Right lobe of liver (tissue), 6 donors: ENCODE results near the gene SAMD8. TPM values are rescaled to one million over a fixed set of nuclear protein-coding genes. Genes with fewer than 3 reads are reported as not detected.

Experiments used
- ATAC-seq, 4 donors: fragments of 200-7000 bp; cut with Tn5 transposase; one replicate each; pipeline ENCODE4 v1.9.1; 2020; ENCODE audit warnings: mild to moderate bottlenecking in 4 of 4, moderate library complexity in 4 of 4
- DNase-seq, 3 donors: peaks; one replicate each; pipeline ENCODE4 v3.0.0-alpha.2; 2020
- H3K27ac ChIP-seq, 3 donors: fragments of 200-600 bp; one replicate each; pipeline ENCODE4 v1.8.0; 2022
- H3K27me3 ChIP-seq, 2 donors: fragments of 200-600 bp; one replicate each; pipeline ENCODE4 v1.8.0; 2022
- H3K36me3 ChIP-seq, 4 donors: fragments of 200-600 bp; sonication (generic) in 1 of 4; one replicate each; pipeline versions ENCODE4 v1.5.1 to v1.8.0; 2017 to 2022; ENCODE audit warnings: control low read depth in 1 of 4
- H3K4me1 ChIP-seq, 4 donors: fragments of 200-600 bp; sonication (generic) in 1 of 4; one replicate each; pipeline versions ENCODE4 v1.5.1 to v1.8.0; 2017 to 2022; ENCODE audit warnings: control low read depth in 1 of 4
- H3K4me3 ChIP-seq, 3 donors: fragments of 200-600 bp; one replicate each; pipeline ENCODE4 v1.8.0; 2022
- H3K9me3 ChIP-seq, 4 donors: fragments of 200-600 bp; sonication (generic) in 1 of 4; one replicate each; pipeline versions ENCODE4 v1.5.1 to v1.8.0; 2017 to 2022; ENCODE audit warnings: control low read depth in 1 of 4
- POLR2A ChIP-seq: fragments of 450-650 bp; IDR thresholded peaks from one replicate; pipeline ENCODE4 v1.6.1; 2017; ENCODE audit warnings: antibody characterized with exemption, mild to moderate bottlenecking
- WGBS: methylation state at CpG from one replicate; pipeline ENCODE4 v1.1.6; 2018; ENCODE audit warnings: low coverage, low lambda C conversion rate; ENCODE audit not compliant: insufficient coverage; ENCODE audit errors: missing lambda C conversion rate; 5-methylcytosine and 5-hydroxymethylcytosine counted together
- intact Hi-C, 2 donors: fragments of 100-400 bp; cut with DNase I; formaldehyde crosslinking; loops; one replicate each; pipeline versions ENCODE4 v1.11.2 to v1.14.1; 2022
- total RNA-seq, 6 experiments: library from RNA; depleted of rRNA in 2 of 6; stranded (reverse); fragments of >200 nt in 2 of 6; fragmentation: NEBNext Ultra II Directional in 3 of 6; extraction: Animal tissue kit (Norgen Biotek cat#: 25700) in 3 of 6; gene quantifications; one replicate each; pipeline versions ENCODE4 v1.1.0 to v1.2.4, GENCODE V29; 2016 to 2023
- TF ChIP-seq, protein P1 (sequence below), 4 donors: fragments of 200-600 bp in 3 of 4; fragments of 450-650 bp in 1 of 4; IDR thresholded peaks; one replicate each; pipeline versions ENCODE4 v1.5.1 to v1.8.0; 2016 to 2022; ENCODE audit warnings: antibody characterized with exemption in 4 of 4, mild to moderate bottlenecking in 2 of 4
- donor health status: DM: no; HTN: yes; CAD: no.
- donor health status: DM: no; HTN: no; CAD: no.
- donor health status: DM: no; HTN: no; CAD: no.
- donor health status: DM: no; HTN: yes; CAD: no.
- donor health status: DM: no; HTN: yes; CAD: no.

SAMD8 gene
- total RNA-seq, 6 experiments from 2014 or later: 5.7 to 13.2 (median 9.3) TPM

DNA sequence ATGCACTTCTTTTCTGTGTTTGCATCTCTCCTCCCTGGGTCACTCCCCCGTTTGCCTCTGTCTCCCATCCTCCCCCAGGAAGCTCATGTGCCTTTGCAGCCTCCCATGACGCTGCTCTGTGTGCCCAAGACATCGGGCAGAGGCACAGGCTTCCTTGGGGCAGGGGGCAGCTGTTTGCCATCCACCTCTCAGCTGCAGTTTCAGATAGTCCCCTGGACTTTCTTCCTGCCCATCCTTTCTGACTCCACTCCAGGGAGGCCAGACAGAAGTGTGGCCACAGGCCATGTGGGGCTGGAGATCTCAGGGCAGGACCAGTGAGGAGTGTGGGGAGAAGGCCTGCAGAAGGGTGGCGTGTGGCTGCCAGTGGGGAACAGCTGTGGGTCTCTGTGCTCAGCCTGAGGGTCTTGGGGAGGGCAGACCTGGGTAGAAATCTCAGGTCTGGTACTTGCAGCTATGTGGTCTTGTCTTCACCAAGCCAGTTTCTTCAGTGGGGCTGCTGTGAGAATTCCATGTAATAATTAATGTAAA is 10.6 kb upstream of the SAMD8 start:
- ATAC-seq (no peak), DNase-seq (no peak)
- Histone ChIP-seq H3K4me1 (peaks cover 0 to 4% (median 0%) of the 10 kb centered on the region in 4 donors), H3K9me3 (no peaks in the 10 kb centered on the region), H3K27ac (no peak overlapping the region), H3K27me3 (no peaks in the 10 kb centered on the region), H3K36me3 (no peaks in the 10 kb centered on the region), H3K4me3 (no peak overlapping the region)
- intact Hi-C loops: loop anchor here in 1 of 2 donors (10.0 kb wide), 2 partner anchors 134 to 856 kb away; partner anchors contain the start of gene COMTD1
- 50% methylated on average over 2 of the region's 4 CpGs for WGBS
- TF ChIP-seq POLR2A: no peak
- TF ChIP-seq, protein P1, sequence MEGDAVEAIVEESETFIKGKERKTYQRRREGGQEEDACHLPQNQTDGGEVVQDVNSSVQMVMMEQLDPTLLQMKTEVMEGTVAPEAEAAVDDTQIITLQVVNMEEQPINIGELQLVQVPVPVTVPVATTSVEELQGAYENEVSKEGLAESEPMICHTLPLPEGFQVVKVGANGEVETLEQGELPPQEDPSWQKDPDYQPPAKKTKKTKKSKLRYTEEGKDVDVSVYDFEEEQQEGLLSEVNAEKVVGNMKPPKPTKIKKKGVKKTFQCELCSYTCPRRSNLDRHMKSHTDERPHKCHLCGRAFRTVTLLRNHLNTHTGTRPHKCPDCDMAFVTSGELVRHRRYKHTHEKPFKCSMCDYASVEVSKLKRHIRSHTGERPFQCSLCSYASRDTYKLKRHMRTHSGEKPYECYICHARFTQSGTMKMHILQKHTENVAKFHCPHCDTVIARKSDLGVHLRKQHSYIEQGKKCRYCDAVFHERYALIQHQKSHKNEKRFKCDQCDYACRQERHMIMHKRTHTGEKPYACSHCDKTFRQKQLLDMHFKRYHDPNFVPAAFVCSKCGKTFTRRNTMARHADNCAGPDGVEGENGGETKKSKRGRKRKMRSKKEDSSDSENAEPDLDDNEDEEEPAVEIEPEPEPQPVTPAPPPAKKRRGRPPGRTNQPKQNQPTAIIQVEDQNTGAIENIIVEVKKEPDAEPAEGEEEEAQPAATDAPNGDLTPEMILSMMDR (IDR thresholded peaks at IDR 0.05): no peak

DNA sequence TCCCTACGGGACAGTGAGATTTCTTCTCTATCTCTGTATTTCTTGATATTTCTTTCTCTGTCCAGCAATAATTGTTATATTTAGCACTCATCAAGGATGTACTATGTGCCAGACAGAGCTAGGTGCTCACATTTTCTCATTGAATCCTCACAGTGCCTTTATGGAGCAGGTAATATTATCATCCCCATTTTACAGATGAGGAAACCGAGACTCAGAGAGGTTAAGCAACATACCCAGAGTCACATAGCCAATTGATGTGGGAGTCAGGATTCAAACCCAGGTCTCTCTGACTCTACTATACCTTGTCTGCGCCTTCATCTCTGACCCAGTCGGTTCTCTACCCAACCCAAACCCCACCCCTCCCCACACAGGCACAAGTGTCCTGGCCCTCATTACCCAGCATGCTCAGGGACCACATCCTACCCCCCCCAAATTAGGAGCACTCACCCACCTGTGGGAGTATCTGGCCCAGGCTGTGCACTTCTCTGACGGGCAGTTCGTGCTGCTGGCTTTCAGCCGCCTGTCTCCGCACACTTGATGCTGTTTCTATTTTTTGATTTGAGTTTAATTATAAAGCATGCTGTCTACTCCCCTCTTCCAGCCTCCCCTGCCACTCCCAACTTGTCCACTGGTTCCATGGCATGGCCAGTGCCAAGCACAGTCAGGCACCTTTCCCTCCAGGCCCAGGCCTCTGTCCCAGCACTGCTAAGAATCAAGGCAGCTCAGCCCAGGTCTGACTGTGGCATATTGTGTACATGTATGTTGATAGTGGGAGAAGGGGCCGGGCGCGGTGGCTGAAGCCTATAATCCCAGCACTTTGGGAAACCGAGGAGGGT is 9.8 kb upstream of the SAMD8 start:
- DNase-seq: no peak
- no peak overlapping the region for H3K27ac ChIP-seq
- no peaks in the 10 kb centered on the region for H3K9me3 ChIP-seq
- peaks cover 0 to 4% (median 0%) of the 10 kb centered on the region in 4 donors for H3K4me1 ChIP-seq
- intact Hi-C loops: loop anchor here in 1 of 2 donors (10.0 kb wide), 2 partner anchors 133 to 857 kb away; partner anchors contain the start of gene COMTD1
- no peaks in the 10 kb centered on the region for H3K27me3 ChIP-seq
- no peak for TF ChIP-seq POLR2A
- TF ChIP-seq, protein P1 (IDR thresholded peaks at IDR 0.05): no peak
- no peak overlapping the region for H3K4me3 ChIP-seq
- no peak for ATAC-seq
- no peaks in the 10 kb centered on the region for H3K36me3 ChIP-seq
- WGBS: 91% methylated on average over 12 of the region's 12 CpGs

DNA sequence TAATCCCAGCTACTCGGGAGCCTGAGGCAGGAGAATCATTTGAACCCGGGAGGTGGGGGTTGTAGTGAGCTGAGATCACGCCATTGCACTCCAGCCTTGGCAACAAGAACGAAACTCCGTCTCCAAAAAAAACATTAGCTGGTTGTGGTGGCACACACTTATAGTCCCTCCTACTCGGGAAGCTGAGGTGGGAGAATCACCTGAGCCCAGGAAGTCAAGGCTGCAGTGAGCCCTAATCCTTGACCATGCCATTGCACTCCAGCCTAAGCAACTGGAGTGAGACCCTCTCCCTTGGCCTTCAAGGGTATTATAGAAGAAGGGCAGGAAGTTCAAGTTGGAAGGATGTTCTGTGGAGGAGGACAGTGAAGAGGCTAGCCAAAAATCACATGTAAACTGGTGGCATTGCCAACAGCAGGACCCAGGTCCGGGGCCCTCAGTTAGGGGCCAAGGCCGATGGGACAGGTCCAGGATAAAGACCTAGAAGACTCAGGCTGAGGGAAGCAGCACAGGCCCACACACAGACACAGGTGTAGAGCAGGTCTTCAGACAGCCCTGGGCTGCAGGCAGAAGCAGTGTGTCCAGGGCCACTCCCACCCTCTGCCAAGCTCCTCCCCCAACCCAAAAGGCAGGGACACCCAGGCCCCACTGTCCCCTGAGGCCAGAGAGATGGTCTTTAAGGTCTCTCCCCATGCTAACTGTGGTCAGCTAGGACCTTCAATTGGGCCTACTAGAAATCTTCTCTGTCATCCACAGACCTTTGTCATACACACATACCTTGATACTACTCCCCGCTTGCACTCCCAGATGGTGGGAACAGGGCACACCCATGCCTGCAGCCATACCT is 8.4 kb upstream of the SAMD8 start:
- intact Hi-C loops: loop anchor here in 1 of 2 donors (10.0 kb wide), 2 partner anchors 132 to 858 kb away; partner anchors contain the start of gene COMTD1
- Histone ChIP-seq H3K27me3 (no peaks in the 10 kb centered on the region), H3K27ac (no peak overlapping the region), H3K4me3 (no peak overlapping the region), H3K36me3 (no peaks in the 10 kb centered on the region), H3K9me3 (no peaks in the 10 kb centered on the region), H3K4me1 (peaks cover 0 to 4% (median 0%) of the 10 kb centered on the region in 4 donors)
- TF ChIP-seq POLR2A: no peak
- TF ChIP-seq, protein P1 (IDR thresholded peaks at IDR 0.05): no peak
- ATAC-seq (no peak), DNase-seq (peak in 1 of 3 donors; percentile 38)
- WGBS: 72% methylated on average over 7 of the region's 9 CpGs

DNA sequence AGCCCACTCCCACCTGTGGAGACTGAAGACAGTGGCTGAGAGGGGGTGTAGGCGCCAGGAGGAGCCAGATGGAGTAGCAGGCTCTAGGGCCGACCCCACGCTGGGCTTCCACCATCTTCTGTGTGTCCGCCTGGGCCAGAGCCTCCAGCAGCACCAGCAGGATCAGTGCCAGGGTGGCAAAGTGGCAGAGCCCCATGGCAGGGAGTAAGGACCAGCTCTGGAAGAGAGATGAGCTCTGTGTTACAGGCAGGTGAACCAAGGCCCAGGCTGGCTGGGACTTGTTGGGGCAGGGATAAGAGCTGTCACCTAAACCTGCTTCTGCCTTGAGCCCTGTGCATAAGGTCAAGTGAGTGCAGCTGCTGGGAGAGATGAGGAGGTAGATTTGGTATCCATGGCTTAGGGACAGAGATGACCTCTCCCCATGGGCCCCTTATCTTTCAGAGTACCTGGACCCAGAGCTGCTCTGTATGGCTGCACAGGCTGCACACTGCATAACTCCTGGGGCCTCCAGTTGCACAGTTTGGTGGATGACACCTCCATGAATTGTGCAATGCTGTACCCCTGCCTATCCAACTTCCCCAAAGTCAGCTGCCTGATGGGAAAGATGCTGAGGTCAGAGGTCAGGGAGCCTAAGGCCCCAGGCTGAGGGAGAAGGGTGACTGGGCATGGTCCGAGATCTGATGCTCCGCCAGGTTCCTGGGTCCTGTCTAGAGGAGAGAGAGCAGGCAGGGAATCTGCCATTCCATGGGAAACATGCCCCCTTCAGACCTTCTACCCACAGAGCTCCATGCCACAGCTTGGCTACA is 7.4 kb upstream of the SAMD8 start:
- ATAC-seq (no peak), DNase-seq (peak in 1 of 3 donors; percentile 43)
- Histone ChIP-seq H3K9me3 (no peaks in the 10 kb centered on the region), H3K4me3 (no peak overlapping the region), H3K4me1 (peaks cover 0 to 4% (median 0%) of the 10 kb centered on the region in 4 donors), H3K27ac (no peak overlapping the region), H3K36me3 (no peaks in the 10 kb centered on the region), H3K27me3 (no peaks in the 10 kb centered on the region)
- no CpG with 5 or more reads among the region's 6 CpGs for WGBS
- intact Hi-C loops: loop anchor here in 1 of 2 donors (10.0 kb wide), 2 partner anchors 131 to 859 kb away; partner anchors contain the start of gene COMTD1
- TF ChIP-seq, protein P1 (IDR thresholded peaks at IDR 0.05): no peak
- TF ChIP-seq POLR2A: no peak
